HepG2 (cell line): ENCODE results near the gene CACNA2D3.

Source experiments
- BCL6 ChIP-seq: IDR thresholded peaks from 2 replicates; pipeline ENCODE4 v1.6.1; 2016; ENCODE audit warnings: missing genetic modification reagents, missing compliant biosample characterization
- MED1 ChIP-seq: sonication (generic); formaldehyde crosslinking; IDR thresholded peaks from 2 replicates; pipeline ENCODE4 v1.4.0; 2020; ENCODE audit warnings: missing genetic modification reagents
- MIER2 ChIP-seq: IDR thresholded peaks from 2 replicates; pipeline ENCODE4 v1.6.1; 2016; ENCODE audit warnings: missing biosample characterization, missing genetic modification reagents
- NCOA1 ChIP-seq: sonication (generic); formaldehyde crosslinking; IDR thresholded peaks from 2 replicates; pipeline ENCODE4 v1.9.0; 2021; ENCODE audit warnings: missing genetic modification reagents
- POLR2A ChIP-seq, 2 experiments: IDR thresholded peaks; 2 replicates each; pipeline ENCODE4 v1.6.1; 2011; ENCODE audit warnings: low read depth in 2 of 2, low read length in 2 of 2, mild to moderate bottlenecking in 1 of 2, moderate library complexity in 1 of 2; ENCODE audit not compliant: insufficient read depth in 1 of 2
- SMAD3 ChIP-seq: sonication (generic); formaldehyde crosslinking; IDR thresholded peaks from 2 replicates; pipeline ENCODE4 v1.4.0; 2020; ENCODE audit warnings: missing genetic modification reagents
- SMC3 ChIP-seq: IDR thresholded peaks from 2 replicates; pipeline ENCODE4 v1.6.1; 2011; ENCODE audit warnings: low read length, improper control_type of control experiment
- SP1 ChIP-seq, 2 experiments: fragments of 450-650 bp in 1 of 2; sonication (generic) in 1 of 2; formaldehyde crosslinking in 1 of 2; IDR thresholded peaks; 2 replicates each; pipeline versions ENCODE4 v1.4.0 to v1.6.1; 2016 to 2020; ENCODE audit warnings: missing genetic modification reagents in 1 of 2
- ZBTB7B ChIP-seq: sonication (generic); formaldehyde crosslinking; IDR thresholded peaks from 2 replicates; pipeline ENCODE4 v1.4.0; 2020; ENCODE audit warnings: missing genetic modification reagents
- ZNF644 ChIP-seq: IDR thresholded peaks from 2 replicates; pipeline ENCODE4 v1.6.1; 2016; ENCODE audit warnings: low read depth
- TF ChIP-seq, protein P1 (sequence below): sonication (generic); formaldehyde crosslinking; IDR thresholded peaks from 2 replicates; pipeline ENCODE4 v1.4.0; 2020; ENCODE audit warnings: missing genetic modification reagents
- TF ChIP-seq, protein P2 (sequence below): sonication (generic); formaldehyde crosslinking; IDR thresholded peaks from 2 replicates; pipeline ENCODE4 v1.5.0; 2020; ENCODE audit warnings: mild to moderate bottlenecking, missing genetic modification reagents, moderate library complexity
- TF ChIP-seq, protein P3 (sequence below): sonication (generic); formaldehyde crosslinking; IDR thresholded peaks from 2 replicates; pipeline ENCODE4 v1.8.1; 2023; ENCODE audit warnings: missing genetic modification reagents, inconsistent platforms, borderline replicate concordance

DNA sequence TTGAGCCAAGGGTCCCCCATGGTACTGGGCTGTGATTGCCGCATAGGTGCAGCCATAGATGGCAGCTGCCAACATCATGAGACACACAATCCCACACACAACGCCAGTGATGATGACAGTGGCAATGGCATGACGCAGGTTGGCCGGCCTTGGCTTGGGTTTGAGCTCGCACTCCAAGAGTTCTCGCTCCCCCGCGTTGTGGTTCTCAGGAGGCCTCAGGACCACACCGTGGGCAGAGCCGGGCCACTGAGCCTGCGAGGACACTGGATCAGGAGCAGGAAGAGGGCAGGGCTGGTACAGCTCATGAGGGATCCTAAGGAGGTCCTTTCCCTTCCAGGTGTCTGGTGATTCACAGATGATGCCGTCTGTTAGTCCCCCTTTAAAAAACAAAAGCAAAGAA lies 796.2 kb downstream of the CACNA2D3 start:
- TF ChIP-seq SP1 (IDR thresholded peaks at IDR 0.05) (no peak), SP1 (CRISPR knock-in tag; IDR thresholded peaks at IDR 0.05) (no peak), SMC3 (no peak), SMAD3 (CRISPR knock-in tag) (no peak), ZNF644 (CRISPR knock-in tag) (no peak), MED1 (CRISPR knock-in tag) (no peak), MIER2 (CRISPR knock-in tag) (no peak), POLR2A (IDR thresholded peaks at IDR 0.05; ENCODE audit: insufficient read depth in 1 of 2, low read depth in 2 of 2, low read length in 2 of 2) (no peak), NCOA1 (CRISPR knock-in tag) (no peak), BCL6 (CRISPR knock-in tag) (no peak), ZBTB7B (CRISPR knock-in tag) (no peak)
- TF ChIP-seq, protein P1, sequence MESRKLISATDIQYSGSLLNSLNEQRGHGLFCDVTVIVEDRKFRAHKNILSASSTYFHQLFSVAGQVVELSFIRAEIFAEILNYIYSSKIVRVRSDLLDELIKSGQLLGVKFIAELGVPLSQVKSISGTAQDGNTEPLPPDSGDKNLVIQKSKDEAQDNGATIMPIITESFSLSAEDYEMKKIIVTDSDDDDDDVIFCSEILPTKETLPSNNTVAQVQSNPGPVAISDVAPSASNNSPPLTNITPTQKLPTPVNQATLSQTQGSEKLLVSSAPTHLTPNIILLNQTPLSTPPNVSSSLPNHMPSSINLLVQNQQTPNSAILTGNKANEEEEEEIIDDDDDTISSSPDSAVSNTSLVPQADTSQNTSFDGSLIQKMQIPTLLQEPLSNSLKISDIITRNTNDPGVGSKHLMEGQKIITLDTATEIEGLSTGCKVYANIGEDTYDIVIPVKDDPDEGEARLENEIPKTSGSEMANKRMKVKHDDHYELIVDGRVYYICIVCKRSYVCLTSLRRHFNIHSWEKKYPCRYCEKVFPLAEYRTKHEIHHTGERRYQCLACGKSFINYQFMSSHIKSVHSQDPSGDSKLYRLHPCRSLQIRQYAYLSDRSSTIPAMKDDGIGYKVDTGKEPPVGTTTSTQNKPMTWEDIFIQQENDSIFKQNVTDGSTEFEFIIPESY (CRISPR knock-in tag) = no peak
- TF ChIP-seq, protein P2, sequence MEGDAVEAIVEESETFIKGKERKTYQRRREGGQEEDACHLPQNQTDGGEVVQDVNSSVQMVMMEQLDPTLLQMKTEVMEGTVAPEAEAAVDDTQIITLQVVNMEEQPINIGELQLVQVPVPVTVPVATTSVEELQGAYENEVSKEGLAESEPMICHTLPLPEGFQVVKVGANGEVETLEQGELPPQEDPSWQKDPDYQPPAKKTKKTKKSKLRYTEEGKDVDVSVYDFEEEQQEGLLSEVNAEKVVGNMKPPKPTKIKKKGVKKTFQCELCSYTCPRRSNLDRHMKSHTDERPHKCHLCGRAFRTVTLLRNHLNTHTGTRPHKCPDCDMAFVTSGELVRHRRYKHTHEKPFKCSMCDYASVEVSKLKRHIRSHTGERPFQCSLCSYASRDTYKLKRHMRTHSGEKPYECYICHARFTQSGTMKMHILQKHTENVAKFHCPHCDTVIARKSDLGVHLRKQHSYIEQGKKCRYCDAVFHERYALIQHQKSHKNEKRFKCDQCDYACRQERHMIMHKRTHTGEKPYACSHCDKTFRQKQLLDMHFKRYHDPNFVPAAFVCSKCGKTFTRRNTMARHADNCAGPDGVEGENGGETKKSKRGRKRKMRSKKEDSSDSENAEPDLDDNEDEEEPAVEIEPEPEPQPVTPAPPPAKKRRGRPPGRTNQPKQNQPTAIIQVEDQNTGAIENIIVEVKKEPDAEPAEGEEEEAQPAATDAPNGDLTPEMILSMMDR = no peak
- TF ChIP-seq, protein P3, sequence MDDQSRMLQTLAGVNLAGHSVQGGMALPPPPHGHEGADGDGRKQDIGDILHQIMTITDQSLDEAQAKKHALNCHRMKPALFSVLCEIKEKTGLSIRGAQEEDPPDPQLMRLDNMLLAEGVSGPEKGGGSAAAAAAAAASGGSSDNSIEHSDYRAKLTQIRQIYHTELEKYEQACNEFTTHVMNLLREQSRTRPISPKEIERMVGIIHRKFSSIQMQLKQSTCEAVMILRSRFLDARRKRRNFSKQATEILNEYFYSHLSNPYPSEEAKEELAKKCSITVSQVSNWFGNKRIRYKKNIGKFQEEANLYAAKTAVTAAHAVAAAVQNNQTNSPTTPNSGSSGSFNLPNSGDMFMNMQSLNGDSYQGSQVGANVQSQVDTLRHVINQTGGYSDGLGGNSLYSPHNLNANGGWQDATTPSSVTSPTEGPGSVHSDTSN (CRISPR knock-in tag) = no peak
